H1 (cell line): ENCODE measurements around the gene MYO18A. TPM values are rescaled to one million over a fixed set of nuclear protein-coding genes. Genes with fewer than 3 reads are reported as not detected.

Source experiments
- CTCF ChIA-PET: fragments of 300-600 bp; sonication (Branson Sonifier 250); formaldehyde crosslinking; loops from one replicate; lab custom pipeline; 2021; ENCODE audit not compliant: partially characterized antibody; lab: Charles Lee
- POLR2A ChIA-PET: fragments of 300-600 bp; sonication (Branson Sonifier 250); formaldehyde crosslinking; loops from one replicate; lab custom pipeline; 2021; ENCODE audit warnings: inconsistent platforms; ENCODE audit not compliant: partially characterized antibody; lab: Charles Lee
- DNase-seq, 2 experiments: peaks; one replicate each; pipeline versions ENCODE4 v3.0.0 to v3.0.0-alpha.2; 2010 to 2022; ENCODE audit warnings: low spot score in 2 of 2, low read depth in 1 of 2, mixed read lengths in 1 of 2
- FAIRE-seq: peaks from 2 replicates; lab custom pipeline; 2011; peaks lifted over from hg19 to GRCh38; lab: Jason Lieb, UNC
- H2AFZ ChIP-seq: 2 replicates; pipeline ENCODE4 v1.8.1; 2012; ENCODE audit warnings: low read length, inconsistent platforms
- H2AK5ac ChIP-seq: 2 replicates; pipeline ENCODE4 v1.6.1; 2013; ENCODE audit warnings: low read depth, low read length
- H2BK120ac ChIP-seq: replicated peaks from 2 replicates; pipeline ENCODE3; 2013; ENCODE audit warnings: low read depth, low read length, inconsistent platforms
- H2BK12ac ChIP-seq: 2 replicates; pipeline ENCODE4 v1.6.1; 2013; ENCODE audit warnings: low read depth, low read length
- H2BK15ac ChIP-seq: 2 replicates; pipeline ENCODE4 v1.6.1; 2013; ENCODE audit warnings: low read length
- H2BK20ac ChIP-seq: 2 replicates; pipeline ENCODE4 v1.6.1; 2013; ENCODE audit warnings: low read length
- H2BK5ac ChIP-seq: 2 replicates; pipeline ENCODE4 v1.6.1; 2013; ENCODE audit warnings: low read depth, low read length
- H3K14ac ChIP-seq: 2 replicates; pipeline ENCODE4 v1.6.1; 2013; ENCODE audit warnings: inconsistent platforms; ENCODE audit not compliant: insufficient read length
- H3K18ac ChIP-seq: 2 replicates; pipeline ENCODE4 v1.6.1; 2013; ENCODE audit warnings: low read length; ENCODE audit errors: extremely low read depth
- H3K23ac ChIP-seq: 2 replicates; pipeline ENCODE4 v1.6.1; 2013; ENCODE audit warnings: inconsistent platforms; ENCODE audit not compliant: insufficient read length
- H3K23me2 ChIP-seq: 2 replicates; pipeline ENCODE4 v1.6.1; 2013; ENCODE audit warnings: low read depth, low read length
- H3K27ac ChIP-seq: 2 replicates; pipeline ENCODE4 v1.6.1; 2011; ENCODE audit warnings: low read depth, low read length, inconsistent platforms
- H3K27me3 ChIP-seq, 4 experiments: replicated peaks in 1 of 4; 1 replicate in 1 of 4; 2 replicates in 3 of 4; pipeline versions ENCODE4 v1.6.1 to v1.8.1; 2011 to 2013; ENCODE audit warnings: low read length in 3 of 4, mild to moderate bottlenecking in 3 of 4, inconsistent platforms in 2 of 4, mixed read lengths in 2 of 4, moderate library complexity in 1 of 4; ENCODE audit not compliant: control insufficient read depth in 3 of 4, insufficient read depth in 3 of 4; ENCODE audit errors: extremely low read depth in 1 of 4
- H3K36me3 ChIP-seq, 4 experiments: 2 replicates each; pipeline versions ENCODE4 v1.6.1 to v1.8.1; 2011 to 2013; ENCODE audit warnings: mild to moderate bottlenecking in 4 of 4, low read length in 3 of 4, moderate library complexity in 2 of 4, control low read depth in 1 of 4, inconsistent platforms in 1 of 4; ENCODE audit not compliant: insufficient read depth in 4 of 4, control insufficient read depth in 2 of 4
- H3K4ac ChIP-seq: replicated peaks from 2 replicates; pipeline ENCODE3; 2013; ENCODE audit warnings: low read length, low read depth, mixed read lengths, inconsistent platforms; ENCODE audit not compliant: insufficient read length
- H3K4me1 ChIP-seq, 4 experiments: replicated peaks in 1 of 4; 1 replicate in 1 of 4; 2 replicates in 3 of 4; pipeline versions ENCODE4 v1.6.1 to v1.8.1; 2011 to 2013; ENCODE audit warnings: low read length in 3 of 4, inconsistent platforms in 2 of 4, mixed read lengths in 1 of 4; ENCODE audit not compliant: insufficient read depth in 4 of 4, control insufficient read depth in 3 of 4
- H3K4me2 ChIP-seq, 2 experiments: 2 replicates each; pipeline versions ENCODE4 v1.6.1 to v1.8.1; 2011 to 2013; ENCODE audit warnings: low read depth in 2 of 2, low read length in 2 of 2, control low read depth in 1 of 2, inconsistent platforms in 1 of 2, mild to moderate bottlenecking in 1 of 2; ENCODE audit not compliant: insufficient read depth in 1 of 2
- H3K4me3 ChIP-seq, 4 experiments: fragments of 200-600, 300-600 bp in 1 of 4; sonication (generic), shearing (Covaris generic), sonication (Bioruptor Twin) in 1 of 4; 2 replicates each; pipeline versions ENCODE4 v1.5.1 to v1.8.1; 2011 to 2016; ENCODE audit warnings: low read length in 4 of 4, low read depth in 3 of 4, control low read depth in 2 of 4, inconsistent platforms in 2 of 4, mild to moderate bottlenecking in 2 of 4, mixed read lengths in 1 of 4, moderate library complexity in 1 of 4; ENCODE audit not compliant: insufficient read depth in 2 of 4; ENCODE audit errors: extremely low read depth in 1 of 4
- H3K56ac ChIP-seq: replicated peaks from 2 replicates; pipeline ENCODE3; 2013; ENCODE audit warnings: low read depth, mild to moderate bottlenecking, mixed read lengths, low read length, inconsistent platforms; ENCODE audit not compliant: insufficient read length
- H3K79me1 ChIP-seq: 2 replicates; pipeline ENCODE4 v1.6.1; 2013; ENCODE audit warnings: low read depth, low read length, control low read depth
- H3K79me2 ChIP-seq, 2 experiments: 2 replicates each; pipeline versions ENCODE4 v1.6.1 to v1.8.1; 2012 to 2013; ENCODE audit warnings: low read length in 2 of 2, mild to moderate bottlenecking in 2 of 2, inconsistent platforms in 1 of 2; ENCODE audit not compliant: insufficient read depth in 2 of 2, control insufficient read depth in 1 of 2
- H3K9ac ChIP-seq, 4 experiments: replicated peaks in 1 of 4; 1 replicate in 1 of 4; 2 replicates in 3 of 4; pipeline versions ENCODE4 v1.6.1 to v1.8.1; 2011 to 2013; ENCODE audit warnings: low read depth in 3 of 4, low read length in 3 of 4, control low read depth in 2 of 4, mild to moderate bottlenecking in 2 of 4, moderate library complexity in 2 of 4, inconsistent platforms in 1 of 4; ENCODE audit errors: extremely low read depth in 1 of 4
- H3K9me3 ChIP-seq, 2 experiments: 2 replicates each; pipeline versions ENCODE4 v1.6.1 to v1.8.1; 2012 to 2013; ENCODE audit warnings: mild to moderate bottlenecking in 2 of 2, moderate library complexity in 2 of 2, control low read depth in 1 of 2, inconsistent platforms in 1 of 2, low read depth in 1 of 2, low read length in 1 of 2, mixed read lengths in 1 of 2; ENCODE audit not compliant: insufficient read depth in 2 of 2
- H4K20me1 ChIP-seq, 2 experiments: replicated peaks in 1 of 2; 2 replicates each; pipeline versions ENCODE3 to v1.8.1; 2011 to 2013; ENCODE audit warnings: inconsistent platforms in 2 of 2, low read length in 2 of 2, mild to moderate bottlenecking in 1 of 2; ENCODE audit not compliant: insufficient read depth in 2 of 2, control insufficient read depth in 1 of 2
- H4K5ac ChIP-seq: 2 replicates; pipeline ENCODE4 v1.6.1; 2013; ENCODE audit warnings: low read length, low read depth, mixed read lengths, inconsistent platforms; ENCODE audit not compliant: insufficient read length
- H4K8ac ChIP-seq: 2 replicates; pipeline ENCODE4 v1.8.0; 2013; ENCODE audit warnings: mild to moderate bottlenecking, moderate library complexity, low read length, inconsistent platforms; ENCODE audit not compliant: insufficient read depth; ENCODE audit errors: extremely low read depth
- H4K91ac ChIP-seq: replicated peaks from 2 replicates; pipeline ENCODE3; 2013; ENCODE audit warnings: low read length, mixed read lengths, inconsistent platforms; ENCODE audit not compliant: insufficient read length
- RBBP5 ChIP-seq: IDR thresholded peaks from 2 replicates; pipeline ENCODE4 v1.7.1; 2012; ENCODE audit warnings: low read depth, mild to moderate bottlenecking, inconsistent platforms, low read length, moderate library complexity, borderline replicate concordance
- RNF2 ChIP-seq: fragments of 200-900, 300-1000 bp; sonication (generic); IDR thresholded peaks from 2 replicates; pipeline ENCODE4 v1.7.1; 2016; ENCODE audit warnings: borderline replicate concordance, low read depth, mild to moderate bottlenecking, antibody characterized with exemption, low read length; ENCODE audit not compliant: poor library complexity, severe bottlenecking; ENCODE audit errors: missing control alignments
- SIRT6 ChIP-seq: IDR thresholded peaks from one replicate; pipeline ENCODE4 v1.7.1; 2012; ENCODE audit warnings: low read length, inconsistent platforms
- ZNF274 ChIP-seq: IDR thresholded peaks from 2 replicates; pipeline ENCODE4 v1.7.0; 2012; ENCODE audit warnings: low read length, borderline replicate concordance; ENCODE audit errors: extremely low read depth
- WGBS, 2 experiments: shearing (Covaris generic) in 1 of 2; methylation state at CpG; one replicate each; pipeline versions ENCODE4 v1.1.6 to v1.1.7; 2013 to 2015; ENCODE audit warnings: low lambda C conversion rate in 2 of 2, mixed read lengths in 2 of 2, inconsistent platforms in 1 of 2, low coverage in 1 of 2, missing lambda C conversion rate in 1 of 2; ENCODE audit not compliant: insufficient replicate concordance in 2 of 2, insufficient coverage in 1 of 2, insufficient read length in 1 of 2; ENCODE audit errors: extremely low coverage in 1 of 2, missing lambda C conversion rate in 1 of 2; 5-methylcytosine and 5-hydroxymethylcytosine counted together
- polyA plus RNA-seq, 7 experiments: library from polyadenylated mRNA; depleted of rRNA in 3 of 7; stranded (reverse) in 5 of 7; unstranded in 2 of 7; fragments of >200 nt in 5 of 7; fragments of 200-250 nt in 2 of 7; gene quantifications; 1 replicate in 5 of 7; 2 replicates in 1 of 7; 4 replicates in 1 of 7; pipeline versions ENCODE4 v1.2.1 to v1.2.3, GENCODE V29; 2011 to 2013; ENCODE audit warnings: missing spikeins in 2 of 7, mixed read lengths in 2 of 7
- total RNA-seq: library from RNA; stranded (reverse); fragmentation: NEBNext Ultra II Directional; extraction: Animal tissue kit (Norgen Biotek cat#: 25700); gene quantifications from 2 replicates; pipeline ENCODE4 v1.2.1, GENCODE V29; 2021

Gene MYO18A
- total and polyA plus RNA-seq, 2 of the 8 experiments (the other 6 are each of a cell fraction or from before 2014, with no cell fraction given) = 7.6 to 43.8 TPM

- no peak overlapping the region for H2BK20ac ChIP-seq
- H2BK120ac ChIP-seq = no peak overlapping the region
- H3K27me3 ChIP-seq = no peaks in the 10 kb centered on the region
- no peaks in the 10 kb centered on the region for H3K79me2 ChIP-seq
- no peaks in the 10 kb centered on the region for H3K9me3 ChIP-seq
- H3K79me1 ChIP-seq = no peaks in the 10 kb centered on the region
- TF ChIP-seq RNF2 (no peak), ZNF274 (no peak), RBBP5 (no peak), SIRT6 (no peak)
- no peak overlapping the region for H2BK5ac ChIP-seq
- 97% methylated on average over 2 of the region's 2 CpGs; no CpG with 5 or more reads in 1 of the 2 experiments for WGBS, 2 experiments
- POLR2A ChIA-PET = interaction anchor here (1.0 kb wide), 1 partner anchor 368 kb away, joined by 3 read pairs; no protein-coding TSS in a partner anchor
- H3K27ac ChIP-seq = no peak overlapping the region
- no peak overlapping the region for H3K14ac ChIP-seq
- no peak overlapping the region for H3K18ac ChIP-seq
- H2AK5ac ChIP-seq = no peak overlapping the region
- H4K5ac ChIP-seq = no peak overlapping the region
- no peak overlapping the region for H3K4me3 ChIP-seq
- no peak overlapping the region for H4K8ac ChIP-seq
- no peak for FAIRE-seq
- H2BK12ac ChIP-seq = no peak overlapping the region
- H3K4ac ChIP-seq = no peak overlapping the region
- H3K4me1 ChIP-seq = peaks cover 0 to 7% (median 3%) of the 10 kb centered on the region in 4 experiments; a peak in 6 of 7 replicates
- H2AFZ ChIP-seq = no peak overlapping the region
- no peak overlapping the region for H3K9ac ChIP-seq
- no peak overlapping the region for H4K91ac ChIP-seq
- no peaks in the 10 kb centered on the region for H3K23me2 ChIP-seq
- H4K20me1 ChIP-seq = no peaks in the 10 kb centered on the region
- CTCF ChIA-PET = interaction anchor here (1.1 to 18.3 kb wide), 9 partner anchors 8 to 88 kb away, joined by 3 to 333 read pairs (median 5); partner anchors contain the start of gene MYO18A
- H3K4me2 ChIP-seq = no peak overlapping the region
- no peak overlapping the region for H3K23ac ChIP-seq
- no peaks in the 10 kb centered on the region for H3K36me3 ChIP-seq
- no peak for DNase-seq
- no peak overlapping the region for H2BK15ac ChIP-seq
- H3K56ac ChIP-seq = no peak overlapping the region
These were observed 24.8 kb upstream of the MYO18A start for GRCh38 chr17:29205047-29205446.
